H1 (cell line): ENCODE data around the gene HOXB6.

Source experiments
- CTCF ChIP-seq, 3 experiments: IDR thresholded peaks; 1 replicate in 2 of 3; 2 replicates in 1 of 3; pipeline versions ENCODE4 v1.5.1 to v1.6.1; 2011; ENCODE audit warnings: low read length in 3 of 3, mild to moderate bottlenecking in 3 of 3, inconsistent platforms in 2 of 3, low read depth in 1 of 3, moderate library complexity in 1 of 3; ENCODE audit not compliant: insufficient read depth in 1 of 3; ENCODE audit errors: control extremely low read depth in 1 of 3
- FOSL1 ChIP-seq: IDR thresholded peaks from 2 replicates; pipeline ENCODE4 v1.6.1; 2011; ENCODE audit warnings: mild to moderate bottlenecking, low read depth, low read length, moderate library complexity; ENCODE audit not compliant: insufficient read depth
- POLR2A ChIP-seq, 2 experiments: IDR thresholded peaks; 1 replicate in 1 of 2; 2 replicates in 1 of 2; pipeline ENCODE4 v1.6.1; 2011; ENCODE audit warnings: low read depth in 2 of 2, low read length in 2 of 2, mild to moderate bottlenecking in 2 of 2; ENCODE audit errors: control extremely low read depth in 1 of 2

GRCh38 chr17:48620461-48621139 lies 15.8 kb upstream of the HOXB6 start:
- no peak for TF ChIP-seq POLR2A (IDR thresholded peaks at IDR 0.05; ENCODE audit: control extremely low read depth in 1 of 2, low read depth in 2 of 2, low read length in 2 of 2)
- TF ChIP-seq CTCF (IDR thresholded peaks at IDR 0.05; ENCODE audit: control extremely low read depth in 1 of 3, insufficient read depth in 1 of 3, low read depth in 1 of 3, low read length in 3 of 3) = no peak
- TF ChIP-seq FOSL1 = no peak
